ENCODE results near the gene SMARCC2. TPM values are rescaled to one million over a fixed set of nuclear protein-coding genes. Genes with fewer than 3 reads are reported as not detected.
"Not testable (repeated sequence)": the region's sequence is repeated elsewhere in the genome, so short reads cannot be mapped to it uniquely, and the experiment has no call there.

The SMARCC2 gene
- total RNA-seq, 2 donors from 2014 or later: 101 to 123 TPM

DNA sequence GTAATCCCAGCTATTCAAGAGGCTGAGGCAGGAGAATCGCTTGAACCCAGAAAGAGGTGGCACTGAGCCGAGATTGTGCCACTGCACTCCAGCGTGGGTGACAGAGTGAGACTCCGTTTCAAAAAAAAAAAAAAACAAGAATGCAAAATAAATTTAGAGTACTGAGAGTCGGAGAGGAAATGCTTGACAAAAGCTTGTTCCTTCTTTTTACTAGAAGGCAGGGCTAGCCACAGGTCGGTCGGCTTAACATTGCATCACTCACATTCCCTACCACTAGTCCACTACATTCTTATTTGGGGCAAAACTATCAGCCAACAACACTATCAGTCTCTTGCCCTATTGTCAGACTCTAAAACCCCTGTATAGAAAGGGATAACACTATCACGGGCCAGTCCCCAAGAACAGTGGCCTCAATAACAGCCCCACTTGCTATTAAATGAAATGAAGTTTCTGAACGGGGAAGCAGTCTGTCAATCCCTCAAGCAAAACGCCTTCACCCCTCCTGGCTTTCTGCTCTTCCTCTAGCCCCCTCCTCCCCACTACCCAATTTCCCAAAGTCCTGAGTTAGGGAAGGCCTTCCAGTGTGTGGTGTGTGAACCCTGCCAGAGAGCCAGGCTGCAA, 31.4 kb upstream of the SMARCC2 start:
- H3K36me3 Mint-ChIP-seq: peaks cover 13 to 16% of the 10 kb centered on the region in 2 donors
- peak overlapping the region; percentile 96 to 97 for H3K27ac Mint-ChIP-seq
- no peaks in the 10 kb centered on the region for H3K9me3 Mint-ChIP-seq
- no peak for DNase-seq (ENCODE audit: low spot score in 2 of 2)
- no peak for ATAC-seq

- Mint-ChIP-seq H3K36me3 (peaks cover 13 to 22% of the 10 kb centered on the region in 2 donors), H3K27ac (no peak overlapping the region), H3K9me3 (no peaks in the 10 kb centered on the region)
- ATAC-seq (no peak), DNase-seq (ENCODE audit: low spot score in 2 of 2) (no peak)
Observed at GRCh38 chr12:56219840-56220239, 30.6 kb upstream of the SMARCC2 start.

DNA sequence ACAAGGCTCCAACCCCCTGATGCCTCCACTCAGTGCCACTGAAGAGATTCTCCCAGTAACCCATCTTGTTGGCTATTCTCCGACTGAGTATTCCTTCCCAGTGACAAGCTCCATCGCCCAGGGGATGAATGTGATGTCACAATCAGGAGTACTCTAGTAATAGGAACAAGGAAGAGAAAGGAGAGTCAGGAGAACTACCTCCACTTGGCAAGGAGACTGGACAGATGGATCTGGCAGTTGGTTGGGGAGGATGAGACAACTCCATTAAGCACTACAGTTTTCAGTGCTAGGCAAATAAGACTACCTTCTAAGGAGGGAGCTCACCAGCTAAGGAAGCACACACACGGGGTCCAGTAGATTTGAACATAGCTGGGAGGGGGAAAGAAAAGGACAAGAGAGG, 27.2 kb upstream of the SMARCC2 start:
- no peak for DNase-seq (ENCODE audit: low spot score in 2 of 2)
- ATAC-seq: no peak
- H3K36me3 Mint-ChIP-seq: peaks cover 1 to 20% of the 10 kb centered on the region in 2 donors
- peak overlapping the region in 1 of 2 donors; percentile 85 for H3K27ac Mint-ChIP-seq
- no peaks in the 10 kb centered on the region for H3K9me3 Mint-ChIP-seq

DNA sequence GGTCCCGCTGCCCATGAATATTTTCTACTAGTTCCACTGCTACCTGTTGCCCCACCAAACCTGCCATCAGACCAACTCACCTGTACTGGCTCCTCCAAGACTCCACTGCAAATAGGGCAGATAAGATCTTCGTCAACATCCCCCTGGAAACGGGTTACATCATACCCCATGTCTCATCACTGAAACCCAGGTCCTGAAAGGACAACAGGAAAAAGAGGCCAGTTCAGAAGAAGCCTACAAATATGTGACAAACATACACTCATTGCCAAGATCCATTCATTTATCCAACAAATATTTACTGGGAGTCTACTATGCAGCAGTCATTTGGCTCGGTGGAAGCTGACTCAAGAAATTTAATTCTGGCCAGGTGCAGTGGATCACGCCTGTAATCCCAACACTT, 24.6 kb upstream of the SMARCC2 start:
- Mint-ChIP-seq H3K36me3 (peaks cover 0 to 17% of the 10 kb centered on the region in 2 donors), H3K27ac (no peak overlapping the region), H3K9me3 (no peaks in the 10 kb centered on the region)
- no peak for ATAC-seq
- no peak for DNase-seq (ENCODE audit: low spot score in 2 of 2)

DNA sequence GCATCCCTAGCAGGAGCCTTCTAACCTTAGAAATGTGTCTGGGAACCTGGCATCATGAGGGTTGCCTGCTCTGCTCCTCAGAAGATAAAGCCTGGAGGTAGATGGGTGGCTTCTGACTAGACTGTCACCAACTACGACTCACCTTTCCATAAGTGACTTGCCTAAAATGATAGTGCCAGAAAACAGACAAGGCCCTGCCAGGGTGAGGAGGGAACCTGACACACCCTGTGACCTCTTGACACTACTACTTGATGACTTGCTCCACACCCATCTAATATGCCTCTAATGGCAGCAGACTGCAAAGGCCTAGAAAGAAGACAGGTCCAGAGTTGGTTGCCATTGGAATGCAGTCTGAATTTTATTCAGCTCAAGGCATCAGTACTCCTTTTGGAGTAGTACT, 23.1 kb upstream of the SMARCC2 start:
- H3K9me3 Mint-ChIP-seq: no peaks in the 10 kb centered on the region
- ATAC-seq: peak; percentile 96 to 97
- peaks cover 0 to 17% of the 10 kb centered on the region in 2 donors for H3K36me3 Mint-ChIP-seq
- peak overlapping the region in 1 of 2 donors; percentile 55 for H3K27ac Mint-ChIP-seq
- no peak for DNase-seq (ENCODE audit: low spot score in 2 of 2)

- no peak overlapping the region for H3K27ac Mint-ChIP-seq
- H3K9me3 Mint-ChIP-seq: no peaks in the 10 kb centered on the region
- no peak for ATAC-seq
- no peak for DNase-seq (ENCODE audit: low spot score in 2 of 2)
- H3K36me3 Mint-ChIP-seq: peaks cover 0 to 6% of the 10 kb centered on the region in 2 donors
Observed at GRCh38 chr12:56208006-56208405, 18.7 kb upstream of the SMARCC2 start.

GRCh38 chr12:56206452-56207166, 17.3 kb upstream of the SMARCC2 start:
- no peaks in the 10 kb centered on the region for H3K9me3 Mint-ChIP-seq
- ATAC-seq (peak; percentile 71 to 75), DNase-seq (ENCODE audit: low spot score in 2 of 2) (peak in 1 of 2 donors; percentile 53)
- peak overlapping the region; percentile 32 to 52 for H3K27ac Mint-ChIP-seq
- H3K36me3 Mint-ChIP-seq: no peaks in the 10 kb centered on the region

DNA sequence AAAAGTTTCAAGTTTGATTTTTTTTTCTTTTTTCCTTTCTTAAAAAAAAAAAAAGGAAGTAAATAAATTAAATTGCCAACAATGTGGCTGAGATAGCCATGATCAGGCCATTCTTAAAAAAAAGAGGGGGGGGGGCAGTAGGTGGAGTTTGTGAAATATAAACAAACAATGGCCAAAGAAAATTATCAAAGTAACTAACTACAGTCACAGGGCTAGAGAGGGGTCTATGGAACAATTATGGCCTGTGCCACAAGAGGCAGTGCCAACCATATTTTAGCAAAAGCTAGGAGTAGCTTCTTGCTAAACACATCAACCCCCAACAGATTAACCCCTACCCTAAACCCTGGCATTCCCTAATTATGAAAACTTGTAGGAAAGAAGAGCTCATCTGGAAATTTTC, 16.2 kb upstream of the SMARCC2 start:
- no peak overlapping the region for H3K27ac Mint-ChIP-seq
- no peaks in the 10 kb centered on the region for H3K36me3 Mint-ChIP-seq
- DNase-seq (ENCODE audit: low spot score in 2 of 2) (no peak), ATAC-seq (no peak)
- H3K9me3 Mint-ChIP-seq: no peaks in the 10 kb centered on the region

GRCh38 chr12:56204275-56204674, 15.0 kb upstream of the SMARCC2 start:
- DNase-seq (ENCODE audit: low spot score in 2 of 2) (no peak), ATAC-seq (no peak)
- Mint-ChIP-seq H3K36me3 (no peaks in the 10 kb centered on the region), H3K9me3 (no peaks in the 10 kb centered on the region), H3K27ac (peak overlapping the region in 1 of 2 donors; percentile 34)

GRCh38 chr12:56202838-56203237, 13.6 kb upstream of the SMARCC2 start:
- ATAC-seq: no peak
- H3K27ac Mint-ChIP-seq: peak overlapping the region in 1 of 2 donors; percentile 10
- no peaks in the 10 kb centered on the region for H3K9me3 Mint-ChIP-seq
- H3K36me3 Mint-ChIP-seq: no peaks in the 10 kb centered on the region
- DNase-seq (ENCODE audit: low spot score in 2 of 2): no peak

DNA sequence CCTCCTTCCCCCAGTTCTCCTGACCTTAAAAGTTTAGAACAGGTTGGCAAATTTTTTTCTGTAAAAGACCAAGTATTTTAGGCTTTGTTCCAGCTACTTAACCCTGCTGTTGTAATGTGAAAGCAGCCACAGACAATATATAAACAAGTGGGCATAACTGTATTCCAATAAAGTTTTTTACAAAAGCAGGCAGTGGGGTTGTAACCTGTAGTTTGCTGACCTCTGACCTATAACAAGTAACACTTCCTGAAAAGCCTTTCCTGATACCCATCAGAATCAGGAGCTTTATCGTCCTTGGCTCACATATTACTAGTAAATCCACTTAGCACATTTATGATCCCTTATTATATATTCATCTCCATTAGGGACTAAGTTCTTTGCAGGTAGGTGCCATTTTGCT, 13.1 kb upstream of the SMARCC2 start:
- Mint-ChIP-seq H3K27ac (peak overlapping the region in 1 of 2 donors; percentile 10), H3K36me3 (no peaks in the 10 kb centered on the region), H3K9me3 (no peaks in the 10 kb centered on the region)
- no peak for ATAC-seq
- no peak for DNase-seq (ENCODE audit: low spot score in 2 of 2)

DNA sequence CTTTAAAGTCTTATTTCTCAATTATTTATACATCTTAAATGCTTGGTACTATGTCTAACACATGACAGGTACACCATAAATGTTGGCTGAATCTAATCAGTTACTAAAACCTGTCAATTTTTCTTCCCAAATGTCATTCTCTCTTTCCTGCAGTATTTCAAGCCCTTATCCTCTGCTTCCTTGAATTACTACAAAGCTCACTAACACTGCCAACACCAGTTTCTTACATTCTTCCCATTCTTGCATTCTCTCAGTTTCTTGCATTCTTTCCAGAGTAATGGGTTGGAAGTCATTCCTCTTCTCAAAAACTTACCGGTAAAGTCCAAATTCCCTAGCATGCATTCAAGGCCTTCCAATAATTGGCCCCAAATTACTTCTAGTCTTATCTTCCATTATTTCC, 9.6 kb upstream of the SMARCC2 start:
- Mint-ChIP-seq H3K36me3 (no peaks in the 10 kb centered on the region), H3K27ac (no peak overlapping the region), H3K9me3 (no peaks in the 10 kb centered on the region)
- no peak for ATAC-seq
- DNase-seq (ENCODE audit: low spot score in 2 of 2): no peak

DNA sequence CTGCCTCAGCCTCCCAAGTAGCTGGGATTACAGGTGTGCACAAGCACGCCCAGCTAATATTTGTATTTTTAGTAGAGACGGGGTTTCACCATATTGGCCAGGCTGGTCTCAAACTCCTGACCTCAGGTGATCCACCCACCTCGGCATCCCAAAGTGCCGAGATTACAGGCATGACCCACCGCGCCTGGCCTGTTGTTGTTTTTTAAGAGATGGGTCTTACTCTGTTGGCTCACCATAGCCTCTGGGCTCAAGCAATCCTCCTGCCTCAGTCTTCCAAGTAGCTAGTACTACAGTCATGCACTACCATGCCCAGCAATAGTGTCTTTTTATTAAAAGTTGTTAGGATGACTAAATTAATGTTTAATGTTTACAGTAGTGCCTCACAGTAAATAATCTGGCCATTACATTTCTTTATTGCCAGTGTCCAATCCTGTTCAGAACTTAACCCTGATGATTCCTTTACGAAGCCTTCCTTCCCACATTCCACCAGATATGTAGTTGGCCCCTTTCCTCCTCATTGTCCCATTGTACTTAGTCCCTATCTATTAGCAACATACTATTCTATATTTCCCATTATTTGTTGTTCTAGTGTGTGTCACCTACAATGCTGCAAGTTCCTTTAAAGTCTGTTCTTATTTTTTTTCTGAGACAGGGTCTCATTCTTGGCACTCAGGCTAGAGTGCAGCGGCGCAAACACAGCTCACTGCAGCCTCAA, 8.8 kb upstream of the SMARCC2 start:
- no peak for ATAC-seq
- Mint-ChIP-seq H3K9me3 (peaks cover 0 to 5% of the 10 kb centered on the region in 2 donors), H3K27ac (peak overlapping the region in 1 of 2 donors; percentile 3), H3K36me3 (no peaks in the 10 kb centered on the region)
- no peak for DNase-seq (ENCODE audit: low spot score in 2 of 2)

DNA sequence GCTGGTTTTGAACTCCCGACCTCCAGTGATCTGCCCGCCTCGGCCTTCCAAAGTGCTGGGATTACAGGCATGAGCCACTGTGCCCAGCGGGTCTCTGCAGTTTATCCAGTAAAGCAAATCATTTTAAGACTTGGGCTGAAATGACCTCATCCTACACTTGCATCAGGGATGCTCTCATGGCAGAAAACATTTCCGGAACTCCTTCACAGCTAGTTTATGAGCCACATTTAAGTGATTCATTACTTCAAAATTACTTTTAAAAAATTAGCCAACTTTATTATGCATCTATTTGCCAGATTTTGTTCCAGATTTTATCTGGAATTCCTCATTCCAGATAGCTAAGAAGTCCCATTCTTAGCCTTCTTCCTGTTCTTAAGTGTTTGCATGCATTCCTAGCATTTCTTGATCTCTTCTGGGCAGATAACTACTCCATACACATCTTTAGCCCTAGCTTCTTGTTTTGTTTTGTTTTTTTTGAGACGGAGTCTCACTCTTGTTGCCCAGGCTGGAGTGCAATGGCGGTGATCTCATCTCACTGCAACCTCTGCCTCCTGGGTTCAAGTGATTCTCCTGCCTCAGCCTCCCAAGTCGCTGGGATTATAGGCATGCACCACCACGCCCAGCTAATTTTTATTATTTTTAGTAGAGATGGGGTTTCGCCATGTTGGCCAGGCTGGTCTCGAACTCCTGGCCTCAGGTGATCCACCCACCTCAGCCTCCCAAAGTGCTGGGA, 7.7 kb upstream of the SMARCC2 start:
- not testable (repeated sequence) for DNase-seq (ENCODE audit: low spot score in 2 of 2); ATAC-seq; H3K27ac Mint-ChIP-seq; H3K36me3 Mint-ChIP-seq; H3K9me3 Mint-ChIP-seq

DNA sequence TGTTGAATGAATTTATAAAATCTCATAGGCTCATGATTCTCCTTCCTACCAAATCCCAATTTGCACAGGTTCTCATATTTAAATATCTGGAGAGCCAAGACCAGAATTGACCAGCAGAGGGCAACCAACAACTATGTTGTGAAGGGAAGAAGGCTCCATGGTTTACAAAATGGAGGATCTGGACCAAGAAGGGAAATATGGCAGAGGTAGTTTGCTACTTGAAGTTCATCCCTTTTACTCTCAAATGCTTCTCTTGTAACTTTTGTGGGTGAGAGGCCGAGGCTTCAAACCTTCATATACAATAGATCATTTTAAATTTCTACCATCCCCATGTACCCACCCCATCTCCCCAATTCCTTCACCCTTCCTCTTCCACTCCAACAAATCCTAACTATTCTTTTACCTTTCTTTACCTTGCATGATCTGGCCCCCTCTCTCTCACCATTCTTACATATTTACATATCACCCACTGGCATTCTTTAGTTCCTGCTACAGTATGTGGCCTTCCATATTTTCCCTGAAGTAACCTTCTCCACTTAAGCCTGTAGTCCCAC, 3.8 kb upstream of the SMARCC2 start:
- ATAC-seq (peak in 1 of 2 donors; percentile 19), DNase-seq (ENCODE audit: low spot score in 2 of 2) (peak in 1 of 2 donors; percentile 79)
- Mint-ChIP-seq H3K9me3 (peaks cover 0 to 6% of the 10 kb centered on the region in 2 donors), H3K36me3 (peaks cover 7 to 12% of the 10 kb centered on the region in 2 donors), H3K27ac (peak overlapping the region; percentile 86 to 90)

- Mint-ChIP-seq H3K9me3 (peaks cover 0 to 6% of the 10 kb centered on the region in 2 donors), H3K27ac (peak overlapping the region in 1 of 2 donors; percentile 86), H3K36me3 (peaks cover 12 to 17% of the 10 kb centered on the region in 2 donors)
- ATAC-seq: no peak
- DNase-seq (ENCODE audit: low spot score in 2 of 2): no peak
Observed at GRCh38 chr12:56192582-56192981, 3.3 kb upstream of the SMARCC2 start.

Data from activated naive CD4-positive, alpha-beta T cell treated with anti-CD3 and anti-CD28 coated beads, Interleukin-2, amount 50 U/mL, for 72 hours (primary cell).